Measurements from ENCODE around the gene EFS.

EFS gene

GRCh38 chr14:23366426-23366921 is 1.5 kb upstream of the EFS start:
- DNase-seq (ENCODE audit: low read depth, low spot score) = no peak
- H3K27ac ChIP-seq (ENCODE audit: low read length) = no peak overlapping the region
- no peaks in the 10 kb centered on the region for H3K27me3 ChIP-seq (ENCODE audit: control insufficient read depth, insufficient read depth, low read length)
- H3K36me3 ChIP-seq (ENCODE audit: control insufficient read depth, insufficient read depth, low read length) = no peaks in the 10 kb centered on the region
- H3K4me3 ChIP-seq (ENCODE audit: low read length) = peak overlapping the region; percentile 54; the same call in 1 of the 2 replicates
- H3K9me3 ChIP-seq (ENCODE audit: control insufficient read depth, insufficient read depth, low read length) = no peaks in the 10 kb centered on the region
- peaks cover 6% of the 10 kb centered on the region; the same call in 1 of the 2 replicates for H3K4me1 ChIP-seq (ENCODE audit: control insufficient read depth, insufficient read depth, low read length)
- WGBS (ENCODE audit: insufficient coverage, insufficient read length) = no CpG with 5 or more reads among the region's 34 CpGs

- no CpG with 5 or more reads among the region's 51 CpGs for WGBS (ENCODE audit: insufficient coverage, insufficient read length)
- peaks cover 6% of the 10 kb centered on the region; the same call in 1 of the 2 replicates for H3K4me1 ChIP-seq (ENCODE audit: control insufficient read depth, insufficient read depth, low read length)
- no peak for DNase-seq (ENCODE audit: low read depth, low spot score)
- H3K4me3 ChIP-seq (ENCODE audit: low read length) = peak overlapping the region; percentile 54
- H3K9me3 ChIP-seq (ENCODE audit: control insufficient read depth, insufficient read depth, low read length) = no peaks in the 10 kb centered on the region
- no peaks in the 10 kb centered on the region for H3K27me3 ChIP-seq (ENCODE audit: control insufficient read depth, insufficient read depth, low read length)
- no peaks in the 10 kb centered on the region for H3K36me3 ChIP-seq (ENCODE audit: control insufficient read depth, insufficient read depth, low read length)
- no peak overlapping the region for H3K27ac ChIP-seq (ENCODE audit: low read length)
These were observed 907 bp upstream of the EFS start for GRCh38 chr14:23365732-23366425.

- no peaks in the 10 kb centered on the region for H3K9me3 ChIP-seq (ENCODE audit: control insufficient read depth, insufficient read depth, low read length)
- no peak overlapping the region for H3K27ac ChIP-seq (ENCODE audit: low read length)
- no peak for DNase-seq (ENCODE audit: low read depth, low spot score)
- H3K27me3 ChIP-seq (ENCODE audit: control insufficient read depth, insufficient read depth, low read length) = no peaks in the 10 kb centered on the region
- no CpG with 5 or more reads among the region's 21 CpGs for WGBS (ENCODE audit: insufficient coverage, insufficient read length)
- H3K36me3 ChIP-seq (ENCODE audit: control insufficient read depth, insufficient read depth, low read length) = peaks cover 4% of the 10 kb centered on the region; the same call in 1 of the 2 replicates
- H3K4me3 ChIP-seq (ENCODE audit: low read length) = peak overlapping the region; percentile 54; the same call in 1 of the 2 replicates
- peaks cover 6% of the 10 kb centered on the region; the same call in 1 of the 2 replicates for H3K4me1 ChIP-seq (ENCODE audit: control insufficient read depth, insufficient read depth, low read length)
These were observed 572 bp downstream of the EFS start for GRCh38 chr14:23364164-23365035.

GRCh38 chr14:23362200-23362599 is 2.8 kb downstream of the EFS start:
- no peak for DNase-seq (ENCODE audit: low read depth, low spot score)
- Histone ChIP-seq H3K27ac (ENCODE audit: low read length) (no peak overlapping the region), H3K27me3 (ENCODE audit: control insufficient read depth, insufficient read depth, low read length) (no peaks in the 10 kb centered on the region), H3K4me3 (ENCODE audit: low read length) (no peak overlapping the region), H3K4me1 (ENCODE audit: control insufficient read depth, insufficient read depth, low read length) (peaks cover 6% of the 10 kb centered on the region; the same call in 1 of the 2 replicates), H3K9me3 (ENCODE audit: control insufficient read depth, insufficient read depth, low read length) (no peaks in the 10 kb centered on the region), H3K36me3 (ENCODE audit: control insufficient read depth, insufficient read depth, low read length) (peaks cover 6% of the 10 kb centered on the region)
- no CpG with 5 or more reads among the region's 3 CpGs for WGBS (ENCODE audit: insufficient coverage, insufficient read length)

- peaks cover 6% of the 10 kb centered on the region for H3K36me3 ChIP-seq (ENCODE audit: control insufficient read depth, insufficient read depth, low read length)
- H3K27ac ChIP-seq (ENCODE audit: low read length) = no peak overlapping the region
- no peak for DNase-seq (ENCODE audit: low read depth, low spot score)
- peaks cover 5% of the 10 kb centered on the region; the same call in 1 of the 2 replicates for H3K4me1 ChIP-seq (ENCODE audit: control insufficient read depth, insufficient read depth, low read length)
- H3K27me3 ChIP-seq (ENCODE audit: control insufficient read depth, insufficient read depth, low read length) = no peaks in the 10 kb centered on the region
- whole genome bisulfite sequencing (ENCODE audit: insufficient coverage, insufficient read length) = no CpG with 5 or more reads among the region's 6 CpGs
- no peaks in the 10 kb centered on the region for H3K9me3 ChIP-seq (ENCODE audit: control insufficient read depth, insufficient read depth, low read length)
- no peak overlapping the region for H3K4me3 ChIP-seq (ENCODE audit: low read length)
These were observed 3.2 kb downstream of the EFS start for GRCh38 chr14:23361763-23362162.

GRCh38 chr14:23361320-23361719 is 3.7 kb downstream of the EFS start:
- peaks cover 6% of the 10 kb centered on the region for H3K36me3 ChIP-seq (ENCODE audit: control insufficient read depth, insufficient read depth, low read length)
- H3K4me3 ChIP-seq (ENCODE audit: low read length) = no peak overlapping the region
- no peak for DNase-seq (ENCODE audit: low read depth, low spot score)
- no peak overlapping the region for H3K27ac ChIP-seq (ENCODE audit: low read length)
- H3K4me1 ChIP-seq (ENCODE audit: control insufficient read depth, insufficient read depth, low read length) = peaks cover 4% of the 10 kb centered on the region; the same call in 1 of the 2 replicates
- H3K27me3 ChIP-seq (ENCODE audit: control insufficient read depth, insufficient read depth, low read length) = no peaks in the 10 kb centered on the region
- no peaks in the 10 kb centered on the region for H3K9me3 ChIP-seq (ENCODE audit: control insufficient read depth, insufficient read depth, low read length)

GRCh38 chr14:23360496-23360895 is 4.5 kb downstream of the EFS start:
- H3K4me1 ChIP-seq (ENCODE audit: control insufficient read depth, insufficient read depth, low read length) = 0 out of 2 replicates have a peak, but pooled peaks cover 3% of the 10 kb centered on the region
- DNase-seq (ENCODE audit: low read depth, low spot score) = no peak
- no peaks in the 10 kb centered on the region for H3K27me3 ChIP-seq (ENCODE audit: control insufficient read depth, insufficient read depth, low read length)
- H3K27ac ChIP-seq (ENCODE audit: low read length) = no peak overlapping the region
- H3K9me3 ChIP-seq (ENCODE audit: control insufficient read depth, insufficient read depth, low read length) = no peaks in the 10 kb centered on the region
- peaks cover 6% of the 10 kb centered on the region for H3K36me3 ChIP-seq (ENCODE audit: control insufficient read depth, insufficient read depth, low read length)
- WGBS (ENCODE audit: insufficient coverage, insufficient read length) = no CpG with 5 or more reads among the region's 11 CpGs
- no peak overlapping the region for H3K4me3 ChIP-seq (ENCODE audit: low read length)

GRCh38 chr14:23359722-23360447 is 5.1 kb downstream of the EFS start:
- Histone ChIP-seq H3K27me3 (ENCODE audit: control insufficient read depth, insufficient read depth, low read length) (no peaks in the 10 kb centered on the region), H3K9me3 (ENCODE audit: control insufficient read depth, insufficient read depth, low read length) (no peaks in the 10 kb centered on the region), H3K27ac (ENCODE audit: low read length) (no peak overlapping the region), H3K4me3 (ENCODE audit: low read length) (no peak overlapping the region), H3K36me3 (ENCODE audit: control insufficient read depth, insufficient read depth, low read length) (peaks cover 6% of the 10 kb centered on the region), H3K4me1 (ENCODE audit: control insufficient read depth, insufficient read depth, low read length) (0 out of 2 replicates have a peak, but pooled peaks cover 3% of the 10 kb centered on the region)
- DNase-seq (ENCODE audit: low read depth, low spot score) = no peak
- WGBS (ENCODE audit: insufficient coverage, insufficient read length) = no CpG with 5 or more reads among the region's 22 CpGs

GRCh38 chr14:23359167-23359626 is 5.8 kb downstream of the EFS start:
- Histone ChIP-seq H3K4me1 (ENCODE audit: control insufficient read depth, insufficient read depth, low read length) (0 out of 2 replicates have a peak, but pooled peaks cover 2% of the 10 kb centered on the region), H3K9me3 (ENCODE audit: control insufficient read depth, insufficient read depth, low read length) (no peaks in the 10 kb centered on the region), H3K4me3 (ENCODE audit: low read length) (no peak overlapping the region), H3K27me3 (ENCODE audit: control insufficient read depth, insufficient read depth, low read length) (no peaks in the 10 kb centered on the region), H3K36me3 (ENCODE audit: control insufficient read depth, insufficient read depth, low read length) (peaks cover 6% of the 10 kb centered on the region), H3K27ac (ENCODE audit: low read length) (no peak overlapping the region)
- WGBS (ENCODE audit: insufficient coverage, insufficient read length) = no CpG with 5 or more reads among the region's 11 CpGs
- no peak for DNase-seq (ENCODE audit: low read depth, low spot score)
